ENCODE measurements around the gene PLCXD3.

DNA sequence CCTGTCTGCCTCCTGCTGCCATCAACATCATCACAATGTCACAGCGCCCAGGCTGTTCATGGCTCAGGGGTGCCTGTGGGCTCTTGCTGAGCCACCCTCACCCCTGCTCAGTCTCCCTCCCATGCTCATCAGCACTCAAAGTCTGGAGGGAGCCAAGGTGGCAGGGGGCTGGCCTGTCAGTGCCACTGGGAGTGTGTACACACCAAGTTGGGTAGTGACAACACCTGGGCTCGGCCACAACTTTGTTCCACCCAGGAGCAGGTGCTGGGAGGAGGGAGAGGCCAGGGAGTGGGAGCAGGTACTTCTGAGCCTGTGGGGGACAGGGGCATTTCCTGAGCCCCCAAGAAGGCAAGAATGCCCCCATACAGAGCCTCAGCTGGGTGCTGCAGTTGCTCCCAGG is 219.6 kb downstream of the PLCXD3 start:
- TF ChIP-seq TCF3 (IDR thresholded peaks at IDR 0.05; ENCODE audit: borderline replicate concordance, insufficient read depth, low read depth, low read length): no peak
- TF ChIP-seq GABPA (IDR thresholded peaks at IDR 0.05; ENCODE audit: low read depth): no peak
- TF ChIP-seq, protein P1, sequence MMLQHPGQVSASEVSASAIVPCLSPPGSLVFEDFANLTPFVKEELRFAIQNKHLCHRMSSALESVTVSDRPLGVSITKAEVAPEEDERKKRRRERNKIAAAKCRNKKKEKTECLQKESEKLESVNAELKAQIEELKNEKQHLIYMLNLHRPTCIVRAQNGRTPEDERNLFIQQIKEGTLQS (IDR thresholded peaks at IDR 0.05; ENCODE audit: borderline replicate concordance, extremely low read depth, low read depth, low read length): no peak
- TF ChIP-seq, protein P2, sequence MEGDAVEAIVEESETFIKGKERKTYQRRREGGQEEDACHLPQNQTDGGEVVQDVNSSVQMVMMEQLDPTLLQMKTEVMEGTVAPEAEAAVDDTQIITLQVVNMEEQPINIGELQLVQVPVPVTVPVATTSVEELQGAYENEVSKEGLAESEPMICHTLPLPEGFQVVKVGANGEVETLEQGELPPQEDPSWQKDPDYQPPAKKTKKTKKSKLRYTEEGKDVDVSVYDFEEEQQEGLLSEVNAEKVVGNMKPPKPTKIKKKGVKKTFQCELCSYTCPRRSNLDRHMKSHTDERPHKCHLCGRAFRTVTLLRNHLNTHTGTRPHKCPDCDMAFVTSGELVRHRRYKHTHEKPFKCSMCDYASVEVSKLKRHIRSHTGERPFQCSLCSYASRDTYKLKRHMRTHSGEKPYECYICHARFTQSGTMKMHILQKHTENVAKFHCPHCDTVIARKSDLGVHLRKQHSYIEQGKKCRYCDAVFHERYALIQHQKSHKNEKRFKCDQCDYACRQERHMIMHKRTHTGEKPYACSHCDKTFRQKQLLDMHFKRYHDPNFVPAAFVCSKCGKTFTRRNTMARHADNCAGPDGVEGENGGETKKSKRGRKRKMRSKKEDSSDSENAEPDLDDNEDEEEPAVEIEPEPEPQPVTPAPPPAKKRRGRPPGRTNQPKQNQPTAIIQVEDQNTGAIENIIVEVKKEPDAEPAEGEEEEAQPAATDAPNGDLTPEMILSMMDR (IDR thresholded peaks at IDR 0.05 in 2 of 3, conservative IDR thresholded peaks at IDR 0.05 in 1 of 3; ENCODE audit: control insufficient read depth in 2 of 3, extremely low read depth in 1 of 3, insufficient read depth in 1 of 3, low read depth in 3 of 3, low read length in 3 of 3): no peak
- no peak for TF ChIP-seq FOXM1 (IDR thresholded peaks at IDR 0.05; ENCODE audit: low read depth, low read length)
- TF ChIP-seq TARDBP (IDR thresholded peaks at IDR 0.05; ENCODE audit: borderline replicate concordance): no peak
- no peak for TF ChIP-seq POLR2AphosphoS5 (IDR thresholded peaks at IDR 0.05; ENCODE audit: low read length)
- no peak for TF ChIP-seq ZNF217 (IDR thresholded peaks at IDR 0.05)
- TF ChIP-seq CHD1 (IDR thresholded peaks at IDR 0.05; ENCODE audit: low read depth, low read length): no peak
- TF ChIP-seq RB1 (IDR thresholded peaks at IDR 0.05; ENCODE audit: borderline replicate concordance): no peak
- no peak for TF ChIP-seq ZNF274 (IDR thresholded peaks at IDR 0.05; ENCODE audit: insufficient read depth, insufficient read length)
- TF ChIP-seq EZH2 (IDR thresholded peaks at IDR 0.05; ENCODE audit: borderline replicate concordance, control insufficient read depth, low read depth, low read length): no peak
- TF ChIP-seq NFYB (IDR thresholded peaks at IDR 0.05; ENCODE audit: insufficient read depth, low read depth, low read length): no peak
